Right renal pelvis (tissue), 4 donors: Measurements from ENCODE around the gene ALAD. TPM values are rescaled to one million over a fixed set of nuclear protein-coding genes. Genes with fewer than 3 reads are reported as not detected.
A peak's percentile ranks its signal among the peaks of the same experiment; 100 is the strongest.
"Not testable (repeated sequence)": the region's sequence is repeated elsewhere in the genome, so short reads cannot be mapped to it uniquely, and the experiment has no call there.

Experiments
- DNase-seq, 4 donors: peaks; one replicate each; pipeline ENCODE4 v3.0.0-alpha.2; 2013; ENCODE audit warnings: low read depth in 4 of 4, low spot score in 3 of 4, missing footprints in 1 of 4
- polyA plus RNA-seq, 4 donors: library from polyadenylated mRNA; unstranded; fragments of 120-200 nt; gene quantifications; one replicate each; pipeline ENCODE4 v1.2.1, GENCODE V29; 2013; ENCODE audit not compliant: insufficient read length in 4 of 4

The ALAD gene
- polyA plus RNA-seq, 4 donors = 41.6 to 46.7 (median 43.5) TPM

DNA sequence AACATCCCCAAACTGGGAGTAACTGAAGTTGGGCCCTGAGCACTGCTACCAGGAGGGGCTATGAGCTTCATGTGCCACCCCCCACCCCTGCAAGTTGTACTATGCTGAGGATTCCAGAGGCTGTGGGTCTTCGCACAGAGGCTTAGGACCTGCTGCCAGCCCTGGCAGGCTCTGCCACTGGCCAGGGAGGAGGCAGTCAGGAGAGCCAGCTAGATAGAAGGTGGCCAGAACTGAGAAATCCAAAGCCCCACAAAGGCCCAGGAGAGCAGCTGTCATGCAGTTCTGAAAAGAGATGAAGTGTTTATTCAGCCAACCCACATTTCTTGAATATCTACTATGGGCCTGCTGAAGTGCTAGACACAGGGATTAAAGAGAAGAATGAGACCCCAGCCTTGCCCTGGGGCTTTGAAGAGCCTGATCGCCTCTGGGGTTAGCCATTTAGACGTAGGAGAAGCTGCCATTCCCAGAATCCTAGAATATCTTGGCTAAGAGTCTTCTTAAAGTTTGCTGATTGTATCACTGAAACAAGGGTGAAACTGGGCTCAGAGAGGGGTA is 1.4 kb downstream of the ALAD start:
- no peak for DNase-seq

GRCh38 chr9:113398796-113399195 is 2.3 kb downstream of the ALAD start:
- no peak for DNase-seq

DNA sequence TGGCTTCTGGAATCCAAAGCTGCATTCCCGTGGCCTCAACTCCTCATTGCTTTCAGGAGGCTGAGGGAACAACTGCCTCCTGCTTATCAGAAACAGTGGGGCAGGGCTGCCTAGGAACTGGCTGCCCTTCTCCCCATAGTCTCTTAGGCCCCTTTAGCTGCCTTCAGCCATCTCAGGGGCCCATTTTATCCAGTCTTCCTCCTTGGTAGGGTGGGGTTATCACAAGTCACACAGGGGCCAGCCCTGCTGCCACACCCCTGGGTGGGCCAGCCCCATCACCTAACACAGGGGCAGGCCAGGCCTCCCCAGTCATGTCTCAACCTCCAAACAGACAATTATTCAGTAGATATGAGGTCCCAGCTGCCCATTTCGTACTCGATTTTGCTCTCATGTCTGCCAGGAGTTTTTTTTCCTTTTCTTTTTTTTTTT is 3.9 kb downstream of the ALAD start:
- DNase-seq = no peak

DNA sequence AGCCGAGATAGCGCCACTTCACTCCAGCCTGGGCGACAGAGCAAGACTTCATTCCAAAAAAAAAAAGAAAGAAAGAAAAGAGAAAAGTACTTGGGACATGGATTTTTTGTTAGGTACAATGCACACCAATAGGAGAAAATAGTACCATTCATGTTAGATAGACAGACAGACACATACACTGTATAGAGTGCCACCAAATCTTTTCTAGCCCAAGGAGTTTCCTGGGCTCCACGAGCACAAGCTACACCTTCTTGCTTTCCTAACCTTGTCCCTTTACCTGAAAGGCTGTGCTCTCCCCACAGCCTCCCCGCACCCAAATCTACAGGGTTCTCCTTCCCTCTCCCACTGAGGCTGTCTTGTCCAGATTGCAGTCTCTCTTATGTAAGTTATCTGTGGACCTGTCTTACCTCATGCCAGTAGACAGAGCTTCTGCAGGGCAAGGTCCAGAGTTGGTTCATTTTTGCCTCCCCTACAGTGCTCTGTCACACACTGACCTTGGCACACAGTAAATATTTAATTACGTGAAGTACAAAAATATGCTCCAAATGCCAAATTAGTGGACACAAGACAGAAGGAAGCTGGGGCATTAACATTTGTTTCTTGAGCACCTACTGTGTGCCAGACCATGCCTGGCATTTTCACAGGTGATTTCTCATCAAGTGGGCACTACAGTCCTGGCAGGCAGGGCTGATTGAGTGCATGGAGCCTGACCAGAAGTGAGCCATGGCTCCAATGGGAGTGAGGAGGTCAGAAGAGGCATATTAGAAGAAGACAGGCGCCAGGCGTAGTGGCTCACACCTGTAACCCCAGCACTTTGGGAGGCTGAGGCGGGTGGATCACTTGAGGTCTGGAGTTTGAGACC is 5.9 kb downstream of the ALAD start:
- DNase-seq = no peak

DNA sequence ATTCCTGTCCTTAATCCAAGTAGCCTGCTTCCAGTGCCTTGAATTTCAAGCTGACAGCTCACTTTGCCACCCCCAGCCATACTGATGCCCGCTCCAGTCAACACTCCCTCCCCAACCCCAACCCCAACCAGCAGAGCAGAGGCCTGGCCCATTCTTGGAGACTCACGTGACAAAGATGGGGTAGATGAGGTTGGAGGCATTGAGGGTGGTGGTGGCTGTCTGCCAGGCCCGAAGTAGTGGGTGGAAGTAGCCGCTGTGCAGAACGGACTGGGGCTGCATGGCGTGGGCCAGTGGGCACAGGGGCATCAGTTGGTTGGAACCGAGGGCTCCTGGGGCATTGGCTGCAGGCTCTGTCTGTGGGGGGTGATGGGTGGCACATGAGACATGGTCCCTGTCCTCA is 7.8 kb downstream of the ALAD start:
- no peak for DNase-seq

- DNase-seq = no peak
These were observed 9.2 kb downstream of the ALAD start for GRCh38 chr9:113391917-113392316.

DNA sequence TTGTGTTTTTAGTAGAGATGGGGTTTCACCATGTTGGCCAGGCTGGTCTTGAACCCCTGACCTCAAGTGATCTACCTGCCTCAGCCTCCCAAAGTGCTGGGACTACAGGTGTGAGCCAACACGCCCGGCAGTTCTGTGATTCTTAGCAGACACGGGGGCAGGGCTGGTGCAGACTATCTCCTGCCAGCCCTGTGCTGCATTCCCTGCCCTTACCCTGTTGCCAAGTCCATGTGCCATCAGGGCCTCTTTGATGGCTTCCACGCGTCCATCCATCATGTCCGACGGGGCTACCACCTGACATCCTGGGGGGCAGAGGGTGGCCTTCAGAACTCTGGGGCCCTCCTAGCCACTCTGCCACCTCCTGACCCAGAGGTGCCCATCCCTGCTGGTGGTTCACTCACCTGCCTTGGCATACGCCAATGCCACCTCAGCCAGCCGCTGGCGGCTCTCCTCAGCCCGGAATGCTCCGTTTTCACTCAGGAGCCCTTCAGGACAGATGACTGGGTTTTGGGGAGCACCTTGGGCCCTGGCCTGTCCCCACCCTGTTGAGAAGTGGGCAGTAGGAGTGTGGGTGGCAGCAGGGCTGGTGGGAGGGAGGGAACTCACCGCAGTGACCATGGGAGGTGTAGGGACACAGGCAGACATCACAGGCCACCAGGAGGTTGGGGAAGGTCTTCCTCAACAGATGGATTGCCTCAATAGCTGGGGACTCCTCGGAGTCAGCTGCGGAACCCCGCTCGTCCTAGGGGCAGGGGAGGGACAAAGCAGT is 10.7 kb downstream of the ALAD start:
- no peak for DNase-seq

GRCh38 chr9:113389451-113389850 is 11.6 kb downstream of the ALAD start:
- DNase-seq = no peak

- no peak for DNase-seq
These were observed 12.3 kb downstream of the ALAD start for GRCh38 chr9:113388833-113389232.

GRCh38 chr9:113387560-113388230 is 13.4 kb downstream of the ALAD start:
- no peak for DNase-seq

DNA sequence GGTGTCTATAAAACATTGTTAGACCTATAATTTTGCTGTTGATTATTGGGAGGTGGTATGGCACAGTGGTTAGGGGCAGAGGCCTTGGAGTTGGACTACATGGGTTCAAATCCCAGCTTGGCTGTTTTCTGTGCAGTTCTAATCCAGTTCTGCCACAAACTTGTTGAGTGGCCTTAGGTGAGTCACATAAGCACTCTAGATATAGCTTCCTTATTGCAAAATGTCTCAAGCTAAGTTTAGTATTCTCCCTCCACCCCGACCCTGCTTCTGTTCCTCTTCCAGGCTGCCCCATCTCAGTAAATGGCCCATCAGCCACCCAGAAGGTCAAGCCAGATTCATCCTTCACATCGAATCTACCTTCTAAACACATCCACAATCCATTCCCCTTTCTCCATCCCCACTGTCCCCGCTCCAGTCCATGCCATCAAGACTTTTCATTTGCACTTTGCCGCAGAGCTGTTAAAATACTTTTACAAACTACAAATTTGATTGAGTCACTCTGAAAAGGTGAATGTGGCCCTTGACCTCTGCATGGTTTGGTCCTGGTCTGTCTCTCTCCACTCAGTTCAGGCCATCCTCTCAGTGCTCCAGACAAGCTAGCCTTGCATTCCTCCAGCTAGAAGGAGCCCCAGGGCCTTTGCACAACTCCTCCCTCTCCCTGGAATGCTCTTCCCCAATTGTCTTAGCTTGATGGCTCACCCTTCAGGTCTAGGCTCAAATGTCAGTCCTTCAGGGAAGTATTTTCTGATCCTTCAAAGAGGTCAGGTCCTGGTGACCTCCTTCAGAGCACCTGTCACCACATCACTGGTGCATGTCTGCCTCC is 14.3 kb downstream of the ALAD start:
- no peak for DNase-seq

GRCh38 chr9:113381909-113382411 is 19.1 kb downstream of the ALAD start:
- peak in 3 of 4 donors; percentile 40 to 60 (median 53) for DNase-seq

- not testable (repeated sequence) for DNase-seq
These were observed 19.6 kb downstream of the ALAD start for GRCh38 chr9:113381441-113381840.

DNA sequence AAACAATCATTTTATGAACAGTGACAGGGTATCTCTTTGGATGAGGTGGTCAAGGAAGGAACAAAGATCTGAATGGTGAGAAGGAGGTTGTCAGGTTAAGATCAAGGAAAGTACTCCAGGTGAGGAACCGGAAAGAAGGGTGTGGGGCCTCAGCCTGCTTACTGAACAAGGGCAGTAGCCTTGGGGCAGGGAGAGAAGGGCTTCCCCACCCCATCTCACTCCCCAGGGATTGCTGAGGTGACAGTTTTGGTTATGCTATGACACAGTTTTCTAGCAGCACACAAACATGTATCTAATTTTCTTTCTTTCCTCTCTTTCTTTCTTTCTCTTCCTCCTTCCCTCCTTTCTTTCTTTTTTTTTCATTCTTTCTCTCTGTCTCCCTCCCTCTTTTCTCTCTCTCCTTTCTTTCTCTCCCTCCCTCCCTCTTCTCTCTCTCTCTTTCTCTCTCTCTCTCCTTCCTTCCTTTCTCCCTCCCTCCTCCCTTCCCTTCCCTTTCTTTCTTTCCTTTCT is 20.2 kb downstream of the ALAD start:
- DNase-seq = no peak

DNA sequence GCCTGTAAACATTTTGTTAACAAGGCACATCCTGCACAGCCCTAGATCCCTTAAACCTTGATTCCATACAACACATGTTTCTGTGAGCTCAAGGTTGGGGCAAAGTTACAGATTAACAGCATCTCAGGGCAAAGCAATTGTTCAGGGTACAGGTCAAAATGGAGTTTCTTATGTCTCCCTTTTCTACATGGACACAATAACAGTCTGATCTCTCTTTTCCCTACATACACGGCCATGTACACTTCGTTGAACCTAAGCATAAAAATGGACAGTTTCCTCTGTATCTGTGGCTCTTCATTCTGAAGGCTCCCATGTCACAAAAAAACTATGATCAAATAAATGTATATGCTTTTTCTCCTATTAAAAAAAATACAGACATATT is 21.3 kb downstream of the ALAD start:
- not testable (repeated sequence) for DNase-seq

DNA sequence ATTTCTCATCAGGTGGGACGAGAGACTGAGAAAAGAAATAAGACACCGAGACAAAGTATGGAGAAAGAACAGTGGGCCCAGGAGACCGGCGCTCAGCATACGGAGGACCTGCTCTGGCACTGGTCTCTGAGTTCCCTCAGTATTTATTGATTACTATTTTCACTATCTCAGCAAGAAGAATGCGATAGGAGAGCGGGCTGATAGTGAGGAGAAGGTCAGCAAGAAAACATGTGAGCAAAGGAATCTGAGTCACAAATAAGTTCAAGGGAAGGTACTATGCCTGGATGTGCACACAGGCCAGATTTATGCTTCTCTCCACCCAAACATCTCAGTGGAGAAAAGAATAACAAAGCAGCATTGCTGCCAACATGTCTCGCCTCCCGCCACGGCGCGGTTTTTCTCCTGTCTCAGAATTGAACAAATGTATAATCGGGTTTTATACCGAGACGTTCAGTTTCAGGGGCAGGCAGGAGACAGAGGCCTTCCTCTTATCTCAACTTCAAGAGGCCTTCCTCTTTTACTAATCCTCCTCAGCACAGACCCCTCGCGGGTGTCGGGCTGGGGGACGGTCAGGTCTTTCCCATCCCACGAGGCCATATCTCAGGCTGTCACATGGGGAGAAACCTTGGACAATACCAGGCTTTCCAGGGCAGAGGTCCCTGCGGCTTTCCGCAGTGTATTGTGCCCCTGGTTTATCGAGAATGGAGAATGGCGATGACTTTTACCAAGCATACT is 21.8 kb downstream of the ALAD start:
- not testable (repeated sequence) for DNase-seq

GRCh38 chr9:113376634-113377567 is 24.2 kb downstream of the ALAD start, which contains the start of gene HDHD3:
Gene HDHD3, minus strand, starts transcription at chr9:113376986. Its CDS starts 2,632 bp downstream, at chr9:113374354.
- DNase-seq = peak; percentile 56 to 79 (median 63)
